GM18861 (cell line): ENCODE measurements around the gene RAD51C.
"Not testable (repeated sequence)": the region's sequence is repeated elsewhere in the genome, so short reads cannot be mapped to it uniquely, and the experiment has no call there.

Source experiments
- ATAC-seq: cut with Tn5 transposase; IDR thresholded peaks from one replicate; pipeline ENCODE4 v1.9.1; 2021; ENCODE audit not compliant: unreplicated experiment

RAD51C gene

DNA sequence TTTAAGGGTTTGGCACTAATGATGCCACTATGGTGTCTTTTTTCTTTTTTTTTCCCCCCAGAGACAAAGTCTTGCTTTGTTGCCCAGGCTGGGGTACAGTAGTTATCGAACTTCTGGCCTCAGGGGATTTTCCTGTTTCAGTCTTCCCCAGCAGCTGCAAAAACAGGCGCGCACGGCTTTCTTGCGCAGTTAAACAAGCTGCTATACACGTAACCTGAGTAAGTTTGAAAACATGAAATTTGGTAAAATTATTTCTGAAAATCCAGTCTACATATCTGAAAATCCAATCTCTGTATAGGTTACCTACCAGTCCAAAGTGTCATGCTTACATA lies 12.4 kb upstream of the RAD51C start:
- ATAC-seq = no peak

DNA sequence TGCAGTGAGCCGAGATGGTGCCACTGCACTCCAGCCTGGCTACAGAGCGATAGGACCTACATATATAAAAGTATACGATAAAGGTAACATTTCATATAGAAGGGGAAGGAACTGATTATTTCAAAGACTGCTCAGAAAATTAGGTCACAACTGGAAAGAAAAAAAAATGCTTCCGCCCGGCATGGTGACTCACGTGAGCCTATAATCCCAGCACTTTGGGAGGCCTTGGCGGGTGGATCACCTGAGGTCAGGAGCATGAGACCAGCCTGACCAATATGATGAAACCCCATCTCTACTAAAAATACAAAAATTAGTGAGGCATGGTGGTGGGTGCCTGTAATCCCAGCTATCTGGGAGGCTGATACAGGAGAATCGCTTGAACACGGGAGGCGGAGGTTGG lies 8.4 kb upstream of the RAD51C start:
- ATAC-seq = no peak

DNA sequence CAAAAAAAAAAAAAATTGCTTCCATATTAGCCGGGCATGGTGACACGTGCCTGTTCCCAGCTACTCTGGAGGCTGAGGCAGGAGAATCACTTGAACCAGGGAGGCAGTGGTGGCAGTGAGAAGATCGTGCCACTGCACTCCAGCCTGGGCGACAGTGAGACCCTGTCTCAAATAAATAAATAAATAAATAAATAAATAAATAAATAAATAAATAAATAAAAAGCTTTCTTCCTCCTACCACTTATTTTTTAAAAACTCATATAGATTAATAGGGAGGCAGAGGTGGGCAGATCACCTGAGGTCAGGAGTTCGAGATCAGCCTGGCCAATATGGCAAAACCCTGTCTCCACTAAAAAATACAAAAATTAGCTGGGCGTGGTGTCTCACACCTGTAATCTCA lies 7.9 kb upstream of the RAD51C start:
- ATAC-seq = not testable (repeated sequence)

DNA sequence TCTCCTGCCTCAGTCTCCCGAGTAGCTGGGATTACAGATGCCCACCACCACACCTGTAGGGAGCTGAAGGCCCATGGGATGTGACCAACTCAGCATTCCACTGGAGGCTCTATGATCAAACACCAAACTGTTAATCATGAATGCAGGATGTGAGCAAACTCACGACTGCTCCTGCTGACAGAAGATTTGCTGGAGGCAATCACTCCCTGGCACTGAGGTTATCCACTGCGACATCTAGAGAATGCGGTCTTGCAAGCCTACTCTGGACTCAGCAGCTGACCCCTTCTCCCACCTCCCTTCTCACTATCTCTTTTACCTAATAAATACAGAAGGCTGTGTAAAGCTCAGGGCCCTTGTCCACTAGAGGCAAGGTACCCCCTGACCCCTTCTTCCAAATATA lies 5.4 kb upstream of the RAD51C start:
- no peak for ATAC-seq

DNA sequence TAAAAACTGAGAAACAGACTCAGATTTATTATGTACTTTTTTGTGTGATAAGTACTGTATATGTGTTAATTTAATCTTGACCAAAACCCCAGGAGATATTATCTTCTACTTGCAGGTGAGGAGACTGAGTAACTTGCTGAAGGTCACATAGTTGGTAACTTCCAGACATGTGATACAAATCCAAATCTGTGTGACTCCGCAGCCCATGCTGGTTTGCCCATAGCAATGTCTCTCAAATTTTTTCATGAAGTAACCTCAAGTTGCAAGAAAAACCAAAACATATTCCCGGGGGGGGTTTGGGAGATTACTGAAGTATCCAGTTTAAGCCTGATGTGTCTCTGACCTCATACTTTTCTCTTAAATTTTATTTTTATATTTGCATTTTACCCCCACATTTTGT lies 3.9 kb upstream of the RAD51C start:
- no peak for ATAC-seq

DNA sequence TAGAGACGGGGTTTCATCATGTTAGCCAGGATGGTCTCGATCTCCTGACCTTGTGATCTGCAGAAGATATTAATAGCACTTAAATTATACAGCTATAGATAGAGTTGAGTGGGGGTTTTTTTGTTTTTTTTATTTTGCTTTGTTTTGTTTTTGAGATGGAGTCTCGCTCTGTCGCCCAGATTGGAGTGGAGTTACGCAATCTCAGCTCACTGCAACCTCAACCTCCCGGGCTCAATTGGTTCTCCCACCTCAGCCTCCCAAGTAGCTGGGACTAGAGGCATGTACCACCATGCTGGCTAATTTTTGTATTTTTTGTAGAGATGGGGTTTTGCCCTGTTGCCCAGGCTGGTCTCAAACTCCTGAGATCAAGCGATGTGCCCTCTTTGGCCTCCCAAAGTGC lies 2.4 kb upstream of the RAD51C start:
- not testable (repeated sequence) for ATAC-seq

DNA sequence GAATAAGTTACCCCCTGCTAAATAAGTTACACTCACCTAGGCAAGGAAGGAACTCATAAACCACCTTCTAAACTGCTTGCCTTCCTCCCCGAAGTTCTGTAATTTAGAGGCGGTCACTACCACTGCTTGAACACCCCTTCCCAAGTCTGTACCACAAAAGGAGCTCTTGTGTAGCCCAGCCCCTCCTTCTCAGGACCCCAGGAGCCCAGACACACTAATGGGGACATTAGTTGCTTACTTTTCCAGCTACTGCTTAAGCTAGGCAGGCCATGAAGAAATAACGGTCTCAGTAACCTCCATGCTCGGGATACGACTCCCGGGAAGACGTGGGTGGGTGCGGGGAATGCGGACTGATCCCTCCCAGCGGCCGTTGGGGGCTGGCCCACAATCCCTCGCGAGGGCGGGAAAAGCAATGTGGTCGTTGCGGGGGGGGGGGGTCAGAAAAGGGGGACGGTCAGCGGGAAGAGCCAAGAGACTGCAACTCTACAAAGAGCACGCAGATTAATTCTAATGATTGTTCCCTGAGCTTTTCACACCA lies 632 bp upstream of the RAD51C start, which contains the start of gene TEX14:
Gene TEX14 (minus strand): TSS at position 345 of the 538 bp plus-strand sequence. CDS start 40,044 bp downstream, outside the sequence.
- ATAC-seq = no peak

DNA sequence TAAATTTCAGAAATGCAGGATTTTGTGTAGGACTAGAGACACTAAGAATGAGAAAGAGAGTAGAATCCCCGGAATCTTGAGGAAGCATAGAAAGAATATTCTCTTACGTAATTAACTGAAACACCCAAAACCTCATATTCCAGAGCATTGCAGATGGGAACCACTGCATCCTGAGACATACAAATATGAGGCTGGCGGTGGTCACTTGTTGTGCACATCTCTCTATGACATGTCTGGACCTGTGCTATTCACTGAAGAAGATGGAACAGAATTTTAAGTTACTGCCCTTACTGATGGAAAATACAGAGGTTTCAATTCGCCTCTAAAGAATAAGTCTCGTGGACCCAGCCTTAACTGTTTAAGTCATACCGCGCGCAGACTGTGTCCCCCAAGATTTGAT lies 806 bp downstream of the RAD51C start:
- no peak for ATAC-seq

DNA sequence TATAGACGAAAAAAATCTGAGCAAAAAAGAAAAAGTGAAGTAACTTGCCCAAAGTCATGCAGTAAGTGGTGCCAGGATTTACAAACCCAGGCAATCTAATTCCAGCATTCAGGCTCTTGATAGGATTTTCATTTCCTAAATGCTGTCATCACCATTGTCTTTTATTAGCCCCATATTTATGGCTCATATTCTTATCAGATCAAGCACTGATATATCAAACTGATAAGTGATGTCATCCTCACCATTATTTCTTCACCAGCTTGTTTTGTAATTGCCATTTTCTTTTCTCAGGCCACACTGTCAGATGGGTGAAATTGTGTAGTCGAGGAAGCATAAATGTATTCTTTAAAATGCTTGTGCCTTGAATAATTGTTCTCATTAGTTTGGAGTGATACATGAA lies 1.3 kb downstream of the RAD51C start:
- no peak for ATAC-seq

DNA sequence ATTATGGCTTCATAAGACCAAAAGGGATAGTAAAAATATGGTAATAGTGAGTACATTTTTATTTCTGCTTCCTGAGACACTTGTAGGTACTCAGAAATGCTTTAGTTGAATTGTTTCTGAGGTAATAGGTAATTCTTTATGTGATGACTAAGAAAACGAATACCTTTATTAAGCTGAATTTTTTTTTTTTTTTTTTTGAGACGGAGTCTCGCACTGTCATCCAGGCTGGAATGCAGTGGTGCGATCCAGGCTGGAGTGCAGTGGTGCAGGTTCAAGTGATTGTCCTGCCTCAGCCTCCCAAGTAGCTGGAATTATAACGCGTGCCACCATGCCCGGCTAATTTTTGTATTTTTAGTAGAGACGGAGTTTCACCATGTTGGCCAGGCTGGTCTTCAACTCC lies 1.9 kb downstream of the RAD51C start:
- ATAC-seq = no peak

DNA sequence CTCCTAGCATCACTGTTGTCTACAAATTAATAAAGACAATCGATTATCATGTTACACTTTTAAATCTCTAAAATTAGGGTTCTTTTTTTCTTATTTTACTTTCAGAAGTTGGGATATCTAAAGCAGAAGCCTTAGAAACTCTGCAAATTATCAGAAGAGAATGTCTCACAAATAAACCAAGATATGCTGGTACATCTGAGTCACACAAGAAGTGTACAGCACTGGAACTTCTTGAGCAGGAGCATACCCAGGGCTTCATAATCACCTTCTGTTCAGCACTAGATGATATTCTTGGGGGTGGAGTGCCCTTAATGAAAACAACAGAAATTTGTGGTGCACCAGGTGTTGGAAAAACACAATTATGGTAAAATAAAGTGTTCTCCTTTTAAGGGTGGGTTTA lies 2.4 kb downstream of the RAD51C start:
- no peak for ATAC-seq

DNA sequence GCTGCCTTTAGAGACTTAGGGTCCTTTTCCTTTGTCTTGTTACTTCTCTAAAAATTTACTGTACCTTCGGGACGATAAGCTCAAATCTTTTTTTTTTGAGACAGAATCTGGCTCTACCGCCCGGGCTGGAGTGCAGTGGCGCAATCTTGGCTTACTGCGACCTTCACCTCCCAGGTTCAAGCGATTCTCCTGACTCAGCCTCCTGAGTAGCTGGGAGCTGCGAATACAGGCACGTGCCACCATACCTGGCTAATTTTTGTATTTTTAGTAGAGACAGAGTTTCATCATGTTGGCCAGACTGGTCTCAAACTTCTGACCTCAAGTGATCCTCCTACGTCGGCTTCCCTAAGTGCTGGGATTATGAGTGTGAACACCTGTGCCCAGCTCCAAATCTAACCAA lies 7.4 kb downstream of the RAD51C start:
- ATAC-seq = no peak

DNA sequence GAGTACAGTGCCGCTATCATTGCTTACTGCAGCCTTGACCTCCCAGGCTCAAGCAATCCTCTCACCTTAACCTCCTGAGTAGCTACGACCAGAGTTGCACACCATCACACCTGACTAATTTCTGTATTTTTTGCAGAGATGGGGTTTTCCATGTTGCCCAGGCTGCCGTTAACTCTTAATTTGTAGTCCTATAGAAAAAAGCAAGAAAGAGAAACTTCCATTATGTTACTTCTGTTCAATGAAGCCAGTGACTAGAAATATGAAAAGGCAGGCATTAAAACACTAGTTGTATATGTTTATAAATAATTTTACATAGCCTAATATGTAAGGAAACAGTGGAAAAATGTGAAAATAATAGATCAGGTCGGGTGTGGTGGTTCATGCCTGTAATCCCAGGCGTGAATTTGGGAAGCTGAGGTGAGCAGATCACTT lies 9.7 kb downstream of the RAD51C start:
- ATAC-seq = peak; percentile 50

DNA sequence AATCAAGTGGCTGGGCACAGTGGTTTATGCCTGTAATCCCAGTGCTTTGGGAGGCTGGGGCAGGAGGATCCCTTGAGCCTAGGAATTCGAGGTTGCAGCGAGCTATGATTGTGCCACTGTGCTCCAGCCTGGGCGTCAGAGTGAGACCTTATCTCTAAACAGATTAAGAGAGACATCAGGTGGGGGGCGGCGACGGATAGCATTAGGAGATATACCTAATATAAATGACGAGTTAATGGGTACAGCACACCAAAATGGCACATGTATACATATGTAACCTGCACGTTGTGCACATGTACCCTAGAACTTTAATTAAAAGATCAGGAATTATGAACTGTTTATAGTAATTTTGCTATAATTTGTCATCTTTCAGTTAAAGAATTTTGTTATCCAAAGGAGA lies 10.3 kb downstream of the RAD51C start:
- no peak for ATAC-seq

DNA sequence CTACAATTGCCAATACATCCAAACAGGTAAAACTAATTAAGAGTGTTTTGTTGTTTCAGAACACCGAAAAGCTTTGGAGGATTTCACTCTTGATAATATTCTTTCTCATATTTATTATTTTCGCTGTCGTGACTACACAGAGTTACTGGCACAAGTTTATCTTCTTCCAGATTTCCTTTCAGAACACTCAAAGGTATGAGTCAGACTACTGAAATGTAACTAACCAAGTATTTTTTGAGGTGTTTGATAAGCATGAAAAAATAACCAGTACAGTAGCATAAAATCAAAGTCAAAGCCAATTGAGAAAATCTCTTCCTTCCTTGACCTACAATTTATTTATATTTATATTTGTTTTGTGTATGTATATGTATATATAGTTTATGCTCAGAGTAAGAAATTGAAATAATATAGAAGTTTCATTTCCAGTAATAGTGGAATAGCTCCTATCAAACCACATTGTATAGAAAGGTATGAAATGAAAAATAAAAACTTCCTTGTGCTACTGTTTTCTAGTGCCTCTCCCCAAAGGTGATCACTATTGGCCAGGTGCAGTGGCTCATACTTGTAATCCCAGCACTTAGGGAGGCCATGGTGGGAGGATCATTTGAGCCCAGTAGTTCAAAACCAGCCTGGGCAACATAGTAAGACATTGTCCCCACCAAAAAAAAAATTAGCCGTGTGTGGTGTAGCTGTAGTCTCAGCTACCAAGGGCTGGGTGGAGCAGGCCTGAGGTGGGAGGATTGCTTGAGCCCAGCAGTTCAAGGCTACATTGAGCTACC lies 10.9 kb downstream of the RAD51C start:
- ATAC-seq = no peak

DNA sequence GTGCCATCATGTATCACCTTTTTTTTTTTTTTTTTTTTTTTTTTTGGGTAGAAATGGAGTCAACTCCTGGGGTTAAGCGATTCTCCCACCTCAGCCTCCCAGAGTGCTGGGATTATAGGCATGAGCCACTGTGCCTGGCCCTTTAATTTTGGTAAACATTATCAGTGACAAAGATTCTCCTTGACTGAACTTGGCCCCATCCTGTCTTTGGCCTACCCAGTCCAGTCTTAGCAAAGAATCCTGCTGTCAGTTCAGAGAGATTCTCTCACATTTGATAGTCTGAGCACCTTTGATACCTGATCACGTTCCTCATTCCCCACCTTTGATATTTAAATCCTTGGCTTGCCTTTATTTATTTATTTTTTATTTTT lies 11.5 kb downstream of the RAD51C start:
- no peak for ATAC-seq

DNA sequence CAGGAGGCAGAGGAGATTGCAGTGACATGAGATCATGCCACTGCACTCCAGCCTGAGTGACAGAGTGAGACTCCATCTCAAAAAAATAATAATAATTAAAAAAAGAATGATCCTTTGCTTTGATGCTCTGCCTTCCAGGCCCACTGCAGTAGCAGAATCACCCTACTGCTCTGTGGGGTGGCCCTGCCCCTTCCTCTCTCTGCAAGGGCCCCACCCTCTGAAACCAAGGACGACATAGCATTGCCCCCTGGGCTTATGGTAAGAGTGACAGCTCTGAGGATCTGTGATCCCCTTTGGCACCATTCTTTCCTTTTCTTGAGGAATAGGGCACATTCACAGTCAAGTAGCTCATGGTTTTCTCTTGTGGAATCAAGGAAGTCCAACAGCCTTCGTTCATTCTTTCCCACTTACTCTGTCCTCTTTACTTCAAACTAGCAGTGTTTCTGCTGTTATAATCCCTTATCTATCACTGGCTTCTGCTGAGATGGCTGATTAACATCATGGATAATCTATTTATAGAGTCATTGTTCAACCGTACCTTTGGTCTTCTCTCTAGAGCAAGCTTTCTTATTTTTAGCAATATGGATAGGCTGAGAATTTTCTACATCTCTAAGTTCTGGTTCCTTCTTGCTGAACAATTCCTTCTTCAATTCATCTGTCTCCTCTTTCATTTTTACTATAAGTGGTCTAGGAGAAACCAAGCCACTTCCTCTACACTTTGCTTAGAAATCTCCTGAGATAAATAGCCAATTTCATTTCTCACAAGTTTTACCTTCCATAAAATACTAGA lies 14.1 kb downstream of the RAD51C start:
- ATAC-seq = no peak

DNA sequence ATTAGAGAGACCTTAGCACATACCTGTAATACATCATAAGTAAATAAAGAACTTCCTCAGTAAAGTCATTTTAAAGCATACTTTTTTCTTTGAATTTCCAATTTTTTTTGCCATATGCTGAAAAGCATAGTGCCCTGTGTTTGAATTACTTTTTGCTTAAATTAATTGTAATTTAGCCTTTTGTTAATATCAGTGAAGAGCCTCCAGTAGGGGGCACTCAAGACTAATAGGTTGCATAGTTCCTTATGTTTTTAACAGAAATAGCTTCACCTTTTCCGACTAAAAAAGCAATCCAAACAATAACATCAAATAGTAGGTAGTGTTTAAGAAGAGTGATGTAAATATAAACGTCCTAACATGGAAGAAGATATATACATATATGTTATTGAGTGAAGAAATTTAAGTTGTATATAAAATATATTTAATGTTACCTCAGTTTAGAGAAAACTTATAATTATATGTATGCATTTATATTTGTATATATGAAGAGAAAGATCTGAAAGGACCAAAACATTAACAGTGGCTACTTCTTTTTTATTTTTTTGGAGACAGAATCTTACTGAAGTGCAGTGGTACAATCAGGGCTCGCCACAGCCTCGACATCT lies 18.6 kb downstream of the RAD51C start:
- ATAC-seq = no peak

DNA sequence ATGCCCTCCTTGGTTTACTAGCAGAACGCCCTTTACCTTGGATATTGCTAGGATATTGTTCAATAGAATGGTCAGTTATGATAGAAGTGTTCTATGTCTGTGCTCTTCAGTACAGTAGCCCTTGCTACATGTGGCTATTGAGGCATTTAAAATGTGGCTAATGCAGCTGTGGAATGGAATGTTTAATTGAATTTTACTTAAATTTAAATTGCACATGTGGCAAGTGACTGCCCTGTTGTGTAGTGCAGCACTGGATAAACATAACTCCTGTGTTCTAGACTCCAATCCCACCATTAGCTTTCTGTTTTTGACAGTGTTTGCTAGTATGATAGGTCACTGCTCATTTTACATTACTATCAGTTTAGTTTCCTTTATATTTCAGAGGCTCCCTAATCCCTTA lies 29.9 kb downstream of the RAD51C start:
- no peak for ATAC-seq

DNA sequence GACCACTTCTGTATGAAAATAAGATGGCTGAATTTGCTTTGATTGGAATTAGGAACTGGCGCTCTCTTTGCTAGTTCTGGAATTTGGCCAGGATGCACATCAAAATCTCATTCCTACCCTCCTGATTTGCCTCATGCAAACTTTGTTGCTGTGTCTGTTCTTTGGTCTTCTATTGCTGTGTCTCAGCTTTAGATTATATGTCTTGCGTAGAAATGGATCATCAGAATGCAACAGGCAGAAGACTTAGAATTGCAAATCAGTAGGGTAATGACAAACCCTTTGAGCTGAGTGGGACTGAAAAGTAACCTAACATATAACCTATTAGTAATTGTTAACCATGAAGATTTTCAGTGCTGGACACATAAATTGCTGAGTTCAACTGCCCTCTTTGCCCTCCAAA lies 30.3 kb downstream of the RAD51C start:
- no peak for ATAC-seq

DNA sequence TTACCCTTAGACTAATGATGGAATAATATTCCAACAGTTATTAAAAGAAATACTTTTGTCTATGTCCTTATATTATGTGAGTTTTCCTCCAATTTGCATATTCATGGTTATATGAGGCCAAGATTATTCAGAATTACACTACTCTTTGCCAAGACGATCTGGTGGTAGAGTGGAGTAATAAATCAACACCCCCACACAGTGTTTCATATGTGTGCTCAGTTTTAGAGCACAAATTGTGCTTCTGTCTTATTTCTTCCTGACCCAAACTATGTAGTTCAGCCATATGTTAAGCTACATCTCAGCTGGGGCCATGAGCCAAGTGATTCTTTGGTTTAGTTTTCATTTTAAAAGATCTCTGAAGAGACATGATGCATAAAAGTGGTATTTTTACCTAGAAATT lies 36.4 kb downstream of the RAD51C start:
- no peak for ATAC-seq

DNA sequence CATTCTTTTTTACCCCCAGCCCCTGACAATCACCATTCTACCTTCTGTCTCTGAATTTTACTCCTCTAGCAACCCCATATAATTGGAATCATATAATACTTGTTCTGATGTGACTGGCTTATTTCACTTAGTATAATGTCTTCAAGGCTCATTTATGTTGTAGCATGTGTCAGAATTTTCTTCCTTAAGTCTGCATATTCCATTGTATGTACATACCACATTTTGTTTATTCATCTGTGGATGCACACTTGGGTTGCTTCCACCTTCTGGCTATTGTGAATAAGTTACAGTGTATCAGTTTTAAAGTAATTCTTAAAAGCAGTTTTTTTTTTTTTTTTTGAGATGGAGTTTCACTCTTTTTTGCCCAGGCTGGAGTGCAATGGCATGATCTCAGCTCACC lies 38.5 kb downstream of the RAD51C start:
- no peak for ATAC-seq
